Neural cell (in vitro differentiated cells): Measurements from ENCODE around the gene CPB1. TPM values are rescaled to one million over a fixed set of nuclear protein-coding genes. Genes with fewer than 3 reads are reported as not detected.

Source experiments
- H2AFZ ChIP-seq: fragments of 200-600, 300-800 bp; sonication (generic), shearing (Covaris generic); 2 replicates; pipeline ENCODE4 v1.6.0; 2014; ENCODE audit warnings: low read depth, mild to moderate bottlenecking, antibody characterized with exemption, low read length, moderate library complexity
- H3F3A ChIP-seq: fragments of 200-600 bp; shearing (Covaris generic); 2 replicates; pipeline ENCODE4 v1.6.1; 2016; ENCODE audit warnings: mild to moderate bottlenecking, moderate library complexity, mixed read lengths, antibody characterized with exemption, low read length; ENCODE audit not compliant: insufficient read depth, poor library complexity, severe bottlenecking
- H3K27ac ChIP-seq: fragments of 200-600, 300-800 bp; sonication (generic), shearing (Covaris generic); 2 replicates; pipeline ENCODE4 v1.5.1; 2014; ENCODE audit warnings: mild to moderate bottlenecking, low read length, moderate library complexity
- H3K27me3 ChIP-seq: fragments of 300-800, 200-600 bp; sonication (generic), shearing (Covaris generic); 2 replicates; pipeline ENCODE4 v1.6.0; 2014; ENCODE audit warnings: mild to moderate bottlenecking, low read depth, low read length, moderate library complexity; ENCODE audit not compliant: insufficient read depth
- H3K36me3 ChIP-seq: fragments of 300-800, 200-600 bp; sonication (generic), shearing (Covaris generic); 2 replicates; pipeline ENCODE4 v1.5.1; 2014; ENCODE audit warnings: mild to moderate bottlenecking, antibody characterized with exemption, low read length, moderate library complexity; ENCODE audit not compliant: insufficient read depth
- H3K4me2 ChIP-seq: fragments of 300-800, 200-600 bp; sonication (generic), shearing (Covaris generic); 2 replicates; pipeline ENCODE4 v1.6.0; 2014; ENCODE audit warnings: mild to moderate bottlenecking, low read length
- H3K4me3 ChIP-seq: fragments of 300-800, 200-600 bp; sonication (generic), shearing (Covaris generic); 2 replicates; pipeline ENCODE4 v1.5.1; 2014; ENCODE audit warnings: mild to moderate bottlenecking, low read length, moderate library complexity
- H3K79me2 ChIP-seq: fragments of 200-600 bp; shearing (Covaris generic); replicated peaks from 2 replicates; pipeline ENCODE4 v1.6.0; 2014; ENCODE audit warnings: mild to moderate bottlenecking, low read length, moderate library complexity; ENCODE audit not compliant: insufficient read depth
- H3K9ac ChIP-seq: fragments of 300-800, 200-600 bp; sonication (generic), shearing (Covaris generic); 2 replicates; pipeline ENCODE4 v1.6.1; 2016; ENCODE audit warnings: mild to moderate bottlenecking, low read length, mixed read lengths
- H3K9me2 ChIP-seq: fragments of 200-600 bp; shearing (Covaris generic); 2 replicates; pipeline ENCODE4 v1.6.1; 2016; ENCODE audit warnings: mild to moderate bottlenecking, low read length, mixed read lengths; ENCODE audit not compliant: insufficient read depth
- H3K9me3 ChIP-seq: fragments of 200-600, 300-800 bp; sonication (generic), shearing (Covaris generic); 2 replicates; pipeline ENCODE4 v1.6.1; 2016; ENCODE audit warnings: mild to moderate bottlenecking, mixed run types, low read length, moderate library complexity, mixed read lengths
- H4K20me1 ChIP-seq: fragments of 200-600 bp; shearing (Covaris generic); 2 replicates; pipeline ENCODE4 v1.6.1; 2016; ENCODE audit warnings: mild to moderate bottlenecking, mixed run types; ENCODE audit not compliant: insufficient read depth
- CTCF ChIP-seq: fragments of 450-650 bp; IDR thresholded peaks from 2 replicates; pipeline ENCODE4 v1.5.1; 2014; ENCODE audit warnings: antibody characterized with exemption, mild to moderate bottlenecking, moderate library complexity; ENCODE audit not compliant: poor library complexity, severe bottlenecking
- EP300 ChIP-seq: fragments of 450-650 bp; conservative IDR thresholded peaks from 2 replicates; pipeline ENCODE4 v1.6.1; 2014; ENCODE audit warnings: antibody characterized with exemption, mild to moderate bottlenecking, moderate library complexity; ENCODE audit not compliant: poor library complexity, severe bottlenecking
- EZH2 ChIP-seq: fragments of 200-600, 300-800 bp; shearing (Covaris generic), sonication (generic); IDR thresholded peaks from 2 replicates; pipeline ENCODE4 v1.6.1; 2014; ENCODE audit warnings: antibody characterized with exemption, low read length, borderline replicate concordance, mild to moderate bottlenecking; ENCODE audit not compliant: insufficient read depth, poor library complexity, severe bottlenecking
- MXI1 ChIP-seq: fragments of 450-650 bp; conservative IDR thresholded peaks from 2 replicates; pipeline ENCODE4 v1.6.1; 2014; ENCODE audit warnings: antibody characterized with exemption, mild to moderate bottlenecking; ENCODE audit not compliant: poor library complexity, severe bottlenecking
- POLR2AphosphoS5 ChIP-seq: IDR thresholded peaks from 2 replicates; pipeline ENCODE4 v1.6.1; 2012
- RAD21 ChIP-seq: fragments of 450-650 bp; conservative IDR thresholded peaks from 2 replicates; pipeline ENCODE4 v1.6.1; 2014; ENCODE audit warnings: antibody characterized with exemption, mild to moderate bottlenecking, moderate library complexity
- REST ChIP-seq: IDR thresholded peaks from 2 replicates; pipeline ENCODE4 v1.6.1; 2012; ENCODE audit warnings: borderline replicate concordance
- SMC3 ChIP-seq: fragments of 450-650 bp; conservative IDR thresholded peaks from 2 replicates; pipeline ENCODE4 v1.6.1; 2014; ENCODE audit warnings: antibody characterized with exemption, mild to moderate bottlenecking, moderate library complexity; ENCODE audit not compliant: poor library complexity
- TAF1 ChIP-seq: IDR thresholded peaks from 2 replicates; pipeline ENCODE4 v1.6.1; 2012; ENCODE audit warnings: low read depth
- polyA plus RNA-seq: library from polyadenylated mRNA; depleted of rRNA; stranded (reverse); fragments of >200 nt; gene quantifications from 2 replicates; pipeline ENCODE4 v1.2.3, GENCODE V29; 2014

Gene CPB1
- polyA plus RNA-seq, 1 donor from 2014 or later = 0.19 TPM

- Histone ChIP-seq H3K27me3 (no peaks in the 10 kb centered on the region), H3K9me2 (no peaks in the 10 kb centered on the region), H3K36me3 (no peaks in the 10 kb centered on the region), H3F3A (no peaks in the 10 kb centered on the region), H3K9me3 (no peaks in the 10 kb centered on the region), H3K27ac (no peak overlapping the region), H3K9ac (no peak overlapping the region), H3K79me2 (no peaks in the 10 kb centered on the region), H2AFZ (no peak overlapping the region), H3K4me3 (no peak overlapping the region), H4K20me1 (no peaks in the 10 kb centered on the region), H3K4me2 (no peak overlapping the region)
- no peak for TF ChIP-seq POLR2AphosphoS5
- no peak for TF ChIP-seq EP300
- TF ChIP-seq EZH2 = no peak
- no peak for TF ChIP-seq MXI1
- TF ChIP-seq RAD21 = no peak
- no peak for TF ChIP-seq REST
- no peak for TF ChIP-seq TAF1
- no peak for TF ChIP-seq SMC3
- no peak for TF ChIP-seq CTCF
These were observed 79.1 kb downstream of the CPB1 start for GRCh38 chr3:148906667-148907066.

Other genes with a start within 250 kb of the CPB1 start
- 1.3 and 1.9 TPM in 2 replicates for gene AGTR1, start 129.9 kb upstream of the CPB1 start, polyA plus RNA-seq
- gene CPA3, start 37.5 kb downstream of the CPB1 start, polyA plus RNA-seq = not detected in 2 replicates
- 2.4 and 3.1 TPM in 2 replicates for gene GYG1, start 163.7 kb downstream of the CPB1 start, polyA plus RNA-seq